Sigmoid colon (tissue), 4 donors: ENCODE data around the gene CTTNBP2NL.

Experiments
- CTCF ChIP-seq, 4 experiments: fragments of 450-650 bp in 3 of 4; fragments of 200-600 bp in 1 of 4; IDR thresholded peaks; one replicate each; pipeline ENCODE4 v1.5.1; 2016 to 2019; ENCODE audit warnings: antibody characterized with exemption in 4 of 4, mild to moderate bottlenecking in 3 of 4, moderate library complexity in 2 of 4
- EP300 ChIP-seq, 4 donors: sonication (generic); formaldehyde crosslinking; IDR thresholded peaks; one replicate each; pipeline ENCODE4 v1.6.1; 2017; ENCODE audit warnings: antibody characterized with exemption in 4 of 4
- POLR2A ChIP-seq, 2 donors: fragments of 450-650 bp; IDR thresholded peaks; one replicate each; pipeline ENCODE4 v1.6.1; 2016; ENCODE audit warnings: antibody characterized with exemption in 2 of 2, mild to moderate bottlenecking in 2 of 2, moderate library complexity in 2 of 2

- TF ChIP-seq CTCF (IDR thresholded peaks at IDR 0.05) (no peak), POLR2A (IDR thresholded peaks at IDR 0.05) (no peak), EP300 (IDR thresholded peaks at IDR 0.05) (no peak)
Measured at GRCh38 chr1:112462953-112463279, 66.9 kb downstream of the CTTNBP2NL start.
